ENCODE results near the gene NBPF1.
"Not testable (repeated sequence)": the region's sequence is repeated elsewhere in the genome, so short reads cannot be mapped to it uniquely, and the experiment has no call there.

Gene NBPF1

DNA sequence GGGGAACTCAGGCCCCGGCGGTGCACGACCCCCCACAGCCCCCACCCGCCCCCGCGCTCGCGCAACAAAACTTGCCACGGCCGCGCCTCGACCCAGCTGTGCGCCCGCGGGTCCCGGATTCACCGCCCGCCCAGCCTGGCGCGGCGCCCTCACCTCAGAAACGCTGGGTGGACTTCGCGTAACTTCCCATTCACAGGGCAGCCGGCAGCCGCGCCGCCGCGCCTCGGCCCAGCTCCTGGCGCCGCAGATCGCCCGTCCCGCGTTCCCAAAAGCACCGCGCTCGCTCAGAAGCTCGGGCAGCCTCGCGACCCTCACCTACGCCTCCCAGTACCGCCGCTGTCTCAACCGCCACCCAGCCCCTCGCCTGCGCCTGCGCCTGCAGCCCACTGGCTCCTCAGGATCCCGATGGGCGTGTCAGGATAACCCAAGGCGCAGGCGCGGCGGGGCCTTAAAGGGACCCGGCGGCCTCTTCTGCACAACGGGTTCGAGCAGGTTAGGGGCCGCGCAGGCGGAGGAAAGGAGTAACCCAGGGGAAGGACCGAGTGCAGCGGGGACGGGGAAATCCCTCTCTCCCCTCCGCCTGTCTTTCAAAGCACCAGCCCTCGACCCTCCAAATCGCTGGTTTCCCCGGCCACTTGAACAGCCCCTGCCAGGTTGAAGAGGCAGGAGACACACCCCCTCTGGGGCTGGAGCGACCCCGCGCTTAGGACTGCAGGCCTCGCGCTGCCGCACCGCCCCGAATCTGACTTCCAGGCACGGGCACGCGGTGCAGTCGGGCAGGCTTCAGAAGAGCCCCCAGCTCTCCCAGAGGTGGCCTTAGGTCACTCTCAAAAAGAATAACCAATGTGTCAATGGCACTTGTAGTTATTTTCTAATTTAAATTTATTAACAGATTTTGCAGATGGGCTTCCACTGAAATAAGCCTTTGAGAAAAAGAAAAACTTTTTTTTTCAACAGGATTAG, at the start of gene NBPF1:
Gene NBPF1 (minus strand): TSS at position 380 of the 963 bp plus-strand sequence.
- peak; percentile 96 for DNase-seq

- not testable (repeated sequence) for DNase-seq
Measured at GRCh38 chr1:16658234-16658633, 44.9 kb upstream of the NBPF1 start.

DNA sequence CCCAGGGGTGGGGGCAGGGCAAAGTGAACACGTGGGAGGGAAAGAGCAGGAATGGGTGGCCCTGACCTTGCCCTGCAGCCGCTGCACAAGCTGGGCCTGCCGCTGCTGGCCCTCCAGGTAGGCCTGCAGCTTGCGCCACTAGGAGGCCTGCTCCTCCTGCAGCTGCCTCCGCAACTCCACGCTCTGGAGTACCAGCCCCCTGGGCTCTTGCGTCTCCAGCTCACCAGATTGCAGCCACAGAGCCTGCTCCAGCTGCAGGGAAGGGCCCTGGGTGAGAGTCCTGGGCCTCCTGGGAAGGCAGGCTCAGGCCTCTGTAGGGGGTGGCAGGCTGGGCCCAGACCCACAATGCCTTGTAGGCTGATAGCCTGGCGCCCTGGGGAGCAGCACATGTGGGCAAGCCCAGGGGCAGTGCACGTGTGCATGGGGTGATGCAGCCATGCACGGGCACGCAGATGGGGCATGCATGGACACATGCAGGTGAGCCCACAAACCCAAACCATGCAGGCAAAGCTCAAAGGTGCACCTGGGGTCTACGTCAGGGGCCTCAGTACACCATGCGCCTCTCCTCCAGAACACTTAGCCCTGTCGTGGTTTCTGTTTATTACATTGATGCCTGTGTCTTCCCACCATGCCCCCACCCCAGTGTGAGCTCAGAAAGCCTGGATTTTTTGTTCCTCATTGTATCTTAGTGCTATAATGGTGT, 43.8 kb upstream of the NBPF1 start:
- DNase-seq = not testable (repeated sequence)

DNA sequence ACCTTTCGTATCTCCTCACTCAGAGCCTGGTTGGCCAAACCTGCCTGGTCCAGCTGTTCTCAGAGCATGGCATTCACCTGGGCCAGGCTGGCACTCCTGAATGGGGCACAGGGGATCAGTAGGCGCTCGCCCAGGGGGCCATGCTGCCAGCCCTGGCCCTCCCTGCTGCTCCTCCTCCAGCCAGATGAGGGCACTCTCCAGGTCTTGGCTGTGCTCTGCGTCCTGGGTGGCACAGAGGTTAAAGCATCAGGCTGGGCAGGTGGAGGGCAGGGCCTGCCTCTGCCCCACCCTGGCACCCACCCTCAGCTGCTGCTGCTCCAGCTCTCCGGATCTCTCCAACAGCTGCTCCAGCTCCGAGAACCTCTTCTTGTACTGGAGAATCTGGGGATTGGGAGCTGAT, 43.2 kb upstream of the NBPF1 start:
- DNase-seq = not testable (repeated sequence)

- DNase-seq = not testable (repeated sequence)
Measured at GRCh38 chr1:16651560-16651959, 38.2 kb upstream of the NBPF1 start.

DNA sequence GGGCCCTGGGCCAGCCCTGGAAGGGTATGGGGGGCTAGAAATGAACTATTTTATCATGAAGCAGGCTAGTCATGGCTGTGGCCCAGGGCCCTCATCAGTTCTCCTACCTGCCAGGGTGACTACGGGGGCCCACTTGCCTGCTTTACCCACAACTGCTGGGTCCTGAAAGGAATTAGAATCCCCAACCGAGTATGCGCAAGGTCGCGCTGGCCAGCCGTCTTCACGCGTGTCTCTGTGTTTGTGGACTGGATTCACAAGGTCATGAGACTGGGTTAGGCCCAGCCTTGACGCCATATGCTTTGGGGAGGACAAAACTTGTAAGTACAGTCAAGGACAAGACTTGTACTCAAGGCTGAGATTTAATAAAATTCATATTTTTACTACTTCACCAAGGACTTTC, 36.6 kb upstream of the NBPF1 start:
- DNase-seq = peak; percentile 12

- DNase-seq = peak; percentile 13
Measured at GRCh38 chr1:16649390-16649789, 36.0 kb upstream of the NBPF1 start.

DNA sequence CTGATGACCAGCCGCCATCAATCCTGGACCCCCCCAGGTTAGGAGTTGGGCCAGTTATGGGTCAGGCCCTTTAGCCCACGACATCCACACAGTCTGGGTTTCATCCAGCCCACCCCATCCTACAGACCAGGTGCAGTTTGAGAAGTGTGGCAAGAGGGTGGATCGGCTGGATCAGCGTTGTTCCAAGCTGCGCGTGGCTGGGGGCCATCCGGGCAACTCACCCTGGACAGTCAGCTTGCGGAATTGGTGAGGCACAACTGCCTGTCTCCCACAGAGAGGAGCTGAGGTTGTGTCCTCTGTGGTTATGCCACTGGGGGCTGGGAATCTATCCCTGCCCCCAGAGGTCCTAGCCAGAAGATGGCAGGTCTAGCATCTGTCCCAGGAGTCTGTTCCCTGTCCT, 35.4 kb upstream of the NBPF1 start:
- DNase-seq = not testable (repeated sequence)

DNA sequence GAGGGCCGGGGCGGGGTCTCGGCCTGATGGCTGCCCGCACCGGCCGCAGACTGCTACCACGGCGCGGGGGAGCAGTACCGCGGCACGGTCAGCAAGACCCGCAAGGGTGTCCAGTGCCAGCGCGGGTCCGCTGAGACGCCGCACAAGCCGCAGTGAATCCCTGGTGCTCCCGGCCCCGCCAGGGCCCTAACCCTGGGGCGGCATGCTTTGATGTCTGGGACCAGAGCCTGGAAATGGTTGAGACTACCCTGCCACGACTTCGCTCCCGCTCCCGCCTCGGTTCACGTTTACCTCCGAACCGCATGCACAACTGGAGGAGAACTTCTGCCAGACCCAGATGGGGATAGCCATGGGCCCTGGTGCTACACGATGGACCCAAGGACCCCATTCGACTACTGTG, 34.9 kb upstream of the NBPF1 start:
- DNase-seq = peak; percentile 9

GRCh38 chr1:16647179-16648176, 34.1 kb upstream of the NBPF1 start:
- DNase-seq = peak; percentile 45

- DNase-seq = not testable (repeated sequence)
Measured at GRCh38 chr1:16646716-16647115, 33.4 kb upstream of the NBPF1 start.

GRCh38 chr1:16646061-16646664, 32.8 kb upstream of the NBPF1 start:
- peak; percentile 13 for DNase-seq

- peak; percentile 19 for DNase-seq
Measured at GRCh38 chr1:16645271-16646060, 32.1 kb upstream of the NBPF1 start.

- DNase-seq = peak; percentile 100
Measured at GRCh38 chr1:16644482-16645270, 31.3 kb upstream of the NBPF1 start.

DNA sequence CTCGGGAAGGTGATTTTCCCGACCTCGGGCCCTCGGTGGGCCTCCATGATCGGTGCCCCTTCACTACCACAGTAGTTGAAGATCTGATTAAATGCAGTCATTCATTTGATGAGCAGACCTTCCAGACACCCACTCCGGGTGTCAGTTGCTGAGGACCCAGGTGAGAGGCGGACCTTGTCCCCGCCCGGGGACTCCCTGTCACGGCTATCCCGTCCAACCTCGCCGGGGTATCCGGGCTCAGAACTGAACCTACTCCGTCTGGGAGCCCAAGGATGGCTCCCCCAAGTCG, 30.8 kb upstream of the NBPF1 start:
- no peak for DNase-seq

- peak; percentile 19 for DNase-seq
Measured at GRCh38 chr1:16643476-16644192, 30.3 kb upstream of the NBPF1 start.

- peak; percentile 30 for DNase-seq
Measured at GRCh38 chr1:16643001-16643411, 29.6 kb upstream of the NBPF1 start.

DNA sequence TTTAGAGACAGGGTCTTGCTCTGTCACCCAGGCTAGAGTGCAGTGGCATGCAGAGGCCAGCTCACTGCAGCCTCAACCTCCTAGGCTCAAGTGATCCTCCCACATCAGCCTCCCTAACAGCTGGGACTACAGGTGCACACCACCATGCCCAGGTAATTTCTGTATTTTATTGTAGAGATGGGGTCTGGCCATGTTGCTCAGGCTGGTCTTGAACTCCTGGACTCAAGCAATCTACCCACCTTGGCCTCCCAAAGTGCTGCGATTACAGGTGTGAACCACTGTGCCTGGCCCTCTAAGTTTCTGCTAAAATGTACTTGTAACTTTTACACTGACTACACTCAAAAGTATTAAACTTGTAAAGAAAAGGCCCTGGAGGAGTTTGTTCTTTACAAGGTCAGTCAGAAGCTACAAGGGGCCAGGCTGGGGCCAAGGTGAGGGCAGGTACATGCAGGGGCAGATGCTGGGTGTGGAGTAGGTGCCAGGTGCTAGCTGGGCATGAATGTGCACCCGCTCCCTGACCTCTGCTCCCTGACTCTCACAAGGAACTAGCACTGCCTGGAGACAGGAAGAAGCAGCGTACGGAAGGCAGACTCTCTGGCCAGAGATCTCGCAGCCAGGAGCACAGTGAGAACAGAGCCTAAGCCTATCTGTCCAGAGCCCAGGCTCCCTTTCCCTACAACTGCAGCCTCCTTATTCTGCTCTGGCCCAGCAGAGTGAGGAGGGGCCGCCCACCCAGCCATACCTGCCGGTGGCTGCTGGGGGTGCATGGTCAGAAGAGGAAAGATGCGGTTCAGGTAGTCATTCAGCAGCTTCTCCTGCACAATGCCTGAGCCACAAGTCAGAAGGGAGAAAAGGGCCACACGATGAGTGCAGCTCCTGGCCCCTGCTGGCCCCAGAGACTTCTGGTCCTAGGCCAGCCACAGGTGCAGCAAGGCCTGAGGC, 28.9 kb upstream of the NBPF1 start:
- peak; percentile 14 for DNase-seq
